ENCODE results near the gene EGR1. TPM values are rescaled to one million over a fixed set of nuclear protein-coding genes. Genes with fewer than 3 reads are reported as not detected.
"Not testable (repeated sequence)": the region's sequence is repeated elsewhere in the genome, so short reads cannot be mapped to it uniquely, and the experiment has no call there.

Gene EGR1
- total RNA-seq, 1 donor from 2014 or later: 0.90 TPM

- DNase-seq (ENCODE audit: low read depth in 2 of 2): no peak
Measured at GRCh38 chr5:138506370-138507306, 41.4 kb downstream of the EGR1 start.

DNA sequence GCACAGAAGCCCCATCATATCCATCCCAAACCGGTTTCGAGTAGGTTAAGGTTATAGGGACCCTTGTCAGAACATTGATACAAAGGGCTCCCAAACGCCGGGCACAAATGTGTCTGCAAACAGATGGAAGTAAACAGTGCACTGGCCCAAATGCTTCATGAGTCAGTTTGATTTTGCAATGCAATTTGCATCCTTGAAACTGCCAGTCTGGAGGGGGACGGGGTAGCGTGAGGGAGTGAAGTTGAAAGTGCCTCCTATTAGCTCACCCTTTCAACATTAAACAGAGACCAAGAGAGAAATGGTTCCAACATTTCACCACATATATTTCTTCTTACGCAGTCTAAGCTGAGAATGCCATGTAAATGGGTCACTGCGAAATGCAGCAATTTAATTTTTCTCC, 42.2 kb downstream of the EGR1 start:
- not testable (repeated sequence) for DNase-seq (ENCODE audit: low read depth in 2 of 2)

- no peak for DNase-seq (ENCODE audit: low read depth in 2 of 2)
Measured at GRCh38 chr5:138508958-138509357, 43.7 kb downstream of the EGR1 start.

- DNase-seq (ENCODE audit: low read depth in 2 of 2): no peak
Measured at GRCh38 chr5:138514021-138514420, 48.7 kb downstream of the EGR1 start.

GRCh38 chr5:138515556-138516245, 50.4 kb downstream of the EGR1 start:
- no peak for DNase-seq (ENCODE audit: low read depth in 2 of 2)

DNA sequence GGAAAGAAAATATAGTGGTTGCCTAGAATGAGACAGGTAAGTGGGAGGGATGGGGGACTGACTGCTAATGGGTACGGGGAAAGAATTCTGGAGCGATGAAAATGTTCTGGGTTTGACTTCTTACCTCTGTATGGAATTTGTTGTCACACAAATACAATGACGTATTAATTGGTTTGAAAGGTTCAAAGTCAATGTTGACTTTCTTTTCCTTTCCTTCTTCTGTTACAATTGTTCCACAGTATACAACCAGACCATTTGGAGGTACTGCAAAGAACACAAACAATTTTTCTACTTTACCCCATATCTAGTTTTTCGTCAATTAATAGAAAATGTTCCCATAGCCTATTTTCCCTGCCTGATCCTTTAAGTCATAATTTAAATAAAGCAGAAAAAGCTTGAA, 52.2 kb downstream of the EGR1 start:
- no peak for DNase-seq (ENCODE audit: low read depth in 2 of 2)

Other genes starting within 250 kb of the EGR1 start
- not detected in 2 replicates for gene GFRA3, start 190.9 kb upstream of the EGR1 start, total RNA-seq
- gene CDC25C, start 133.7 kb upstream of the EGR1 start, total RNA-seq: 2.5 and 6.7 TPM in 2 replicates
- 24.3 and 28.8 TPM in 2 replicates for gene FAM53C, start 127.2 kb upstream of the EGR1 start, total RNA-seq
- gene KDM3B, start 112.8 kb upstream of the EGR1 start, total RNA-seq: 43.1 and 51.7 TPM in 2 replicates
- gene REEP2, start 26.4 kb upstream of the EGR1 start, total RNA-seq: 1.2 and 1.6 TPM in 2 replicates
- gene ETF1, start 77.8 kb downstream of the EGR1 start, total RNA-seq: 87.4 and 96.5 TPM in 2 replicates
- gene HSPA9, start 109.9 kb downstream of the EGR1 start, total RNA-seq: 212 and 213 TPM in 2 replicates

All from dermis microvascular lymphatic vessel endothelial cell (primary cell).